DND-41 (cell line): ENCODE measurements around the gene ZNF747.
A peak's percentile ranks its signal among the peaks of the same experiment; 100 is the strongest.

ENCODE experiments used
- ATAC-seq: fragments of 200-7000 bp; cut with Tn5 transposase; 3 replicates; pipeline ENCODE4 v1.9.1; 2021; ENCODE audit warnings: low read depth; ENCODE audit not compliant: insufficient read depth
- DNase-seq: peaks from one replicate; pipeline ENCODE4 v3.0.0-alpha.2; 2020
- H2AFZ ChIP-seq: 2 replicates; pipeline ENCODE4 v1.6.0; 2012; ENCODE audit warnings: low read depth, low read length
- H3K27ac ChIP-seq: 2 replicates; pipeline ENCODE4 v1.5.1; 2012; ENCODE audit warnings: low read length, inconsistent platforms
- H3K27me3 ChIP-seq: fragments of 200-600 bp; sonication (generic); 2 replicates; pipeline ENCODE4 v1.6.0; 2012; ENCODE audit warnings: low read length, mild to moderate bottlenecking, inconsistent platforms; ENCODE audit not compliant: insufficient read depth, poor library complexity
- H3K36me3 ChIP-seq: 2 replicates; pipeline ENCODE4 v1.5.1; 2012; ENCODE audit warnings: low read length, inconsistent platforms; ENCODE audit not compliant: insufficient read depth
- H3K4me1 ChIP-seq: 2 replicates; pipeline ENCODE4 v1.5.1; 2012; ENCODE audit warnings: mild to moderate bottlenecking, low read length; ENCODE audit not compliant: insufficient read depth
- H3K4me2 ChIP-seq: 2 replicates; pipeline ENCODE4 v1.6.0; 2012; ENCODE audit warnings: mild to moderate bottlenecking, moderate library complexity, low read length, inconsistent platforms; ENCODE audit not compliant: insufficient read depth
- H3K4me3 ChIP-seq, 2 experiments: fragments of 200-600 bp in 1 of 2; shearing (Covaris generic) in 1 of 2; 2 replicates each; pipeline ENCODE4 v1.5.1; 2012 to 2016; ENCODE audit warnings: inconsistent platforms in 2 of 2, low read length in 2 of 2, mild to moderate bottlenecking in 2 of 2, low read depth in 1 of 2, moderate library complexity in 1 of 2
- H3K79me2 ChIP-seq: 2 replicates; pipeline ENCODE4 v1.6.0; 2012; ENCODE audit warnings: low read length, inconsistent platforms; ENCODE audit not compliant: insufficient read depth
- H3K9ac ChIP-seq: 2 replicates; pipeline ENCODE4 v1.6.0; 2012; ENCODE audit warnings: low read depth, mild to moderate bottlenecking, inconsistent platforms, low read length, moderate library complexity
- H3K9me3 ChIP-seq: 2 replicates; pipeline ENCODE4 v1.5.1; 2012; ENCODE audit warnings: low read length, moderate library complexity, mild to moderate bottlenecking, inconsistent platforms; ENCODE audit not compliant: insufficient read depth, severe bottlenecking
- H4K20me1 ChIP-seq: 2 replicates; pipeline ENCODE4 v1.6.0; 2012; ENCODE audit warnings: low read length; ENCODE audit not compliant: insufficient read depth
- CTCF ChIP-seq: IDR thresholded peaks from 2 replicates; pipeline ENCODE4 v1.5.1; 2012; ENCODE audit warnings: borderline replicate concordance, low read length, moderate library complexity, mild to moderate bottlenecking; ENCODE audit not compliant: poor library complexity, severe bottlenecking; ENCODE audit errors: extremely low read depth
- EZH2 ChIP-seq: IDR thresholded peaks from 3 replicates; pipeline ENCODE4 v1.6.1; 2012; ENCODE audit warnings: borderline replicate concordance, low read depth, mild to moderate bottlenecking, moderate library complexity, low read length, inconsistent platforms; ENCODE audit not compliant: severe bottlenecking

ZNF747 gene

GRCh38 chr16:30534368-30535105 lies at the start of gene ZNF747:
TSS of gene ZNF747 (minus strand) at chr16:30534858. CDS start at chr16:30534679, 179 bp downstream.
- peaks cover 48% of the 10 kb centered on the region for H3K36me3 ChIP-seq
- no peaks in the 10 kb centered on the region for H3K9me3 ChIP-seq
- peak within 1 kb of the TSS; percentile 49 to 71 for H3K4me3 ChIP-seq
- peaks cover 36% of the 10 kb centered on the region for H3K4me1 ChIP-seq
- peaks cover 54% of the 10 kb centered on the region for H3K79me2 ChIP-seq
- H3K27ac ChIP-seq = peak within 1 kb of the TSS; percentile 96
- peak within 1 kb of the TSS; percentile 85 for H2AFZ ChIP-seq
- no peaks in the 10 kb centered on the region for H4K20me1 ChIP-seq
- peak; percentile 84 for ATAC-seq
- H3K9ac ChIP-seq = peak within 1 kb of the TSS; percentile 70
- H3K27me3 ChIP-seq = no peaks in the 10 kb centered on the region
- DNase-seq = peak; percentile 96
- H3K4me2 ChIP-seq = peak within 1 kb of the TSS; percentile 66
- TF ChIP-seq CTCF (peak; percentile 2), EZH2 (no peak)

- H4K20me1 ChIP-seq = peaks cover 4% of the 10 kb centered on the region; the same call in 1 of the 2 replicates
- no peaks in the 10 kb centered on the region for H3K27me3 ChIP-seq
- peaks cover 86% of the 10 kb centered on the region for H3K79me2 ChIP-seq
- H3K36me3 ChIP-seq = peaks cover 61% of the 10 kb centered on the region
- no peak overlapping the region for H3K27ac ChIP-seq
- no peak overlapping the region for H2AFZ ChIP-seq
- H3K4me3 ChIP-seq = no peak overlapping the region
- no peak overlapping the region for H3K9ac ChIP-seq
- H3K4me2 ChIP-seq = peak overlapping the region; percentile 40; the same call in 1 of the 2 replicates
- peaks cover 58% of the 10 kb centered on the region for H3K4me1 ChIP-seq
- ATAC-seq (no peak), DNase-seq (no peak)
- TF ChIP-seq CTCF (no peak), EZH2 (no peak)
- H3K9me3 ChIP-seq = no peaks in the 10 kb centered on the region
Measured at GRCh38 chr16:30582611-30583340, 48.1 kb upstream of the ZNF747 start.

GRCh38 chr16:30581457-30581856 lies 46.8 kb upstream of the ZNF747 start:
- DNase-seq = no peak
- Histone ChIP-seq H4K20me1 (peaks cover 4% of the 10 kb centered on the region; the same call in 1 of the 2 replicates), H2AFZ (no peak overlapping the region), H3K9me3 (no peaks in the 10 kb centered on the region), H3K36me3 (peaks cover 59% of the 10 kb centered on the region), H3K4me1 (peaks cover 46% of the 10 kb centered on the region), H3K9ac (no peak overlapping the region), H3K27ac (no peak overlapping the region), H3K4me2 (peak overlapping the region; percentile 40; the same call in 1 of the 2 replicates), H3K27me3 (no peaks in the 10 kb centered on the region), H3K4me3 (no peak overlapping the region), H3K79me2 (peaks cover 82% of the 10 kb centered on the region)
- no peak for TF ChIP-seq CTCF
- TF ChIP-seq EZH2 = no peak
- ATAC-seq = no peak
